Activated naive CD4-positive, alpha-beta T cell treated with anti-CD3 and anti-CD28 coated beads, Interleukin-2, amount 50 U/mL, for 72 hours (primary cell): ENCODE measurements around the gene ANKRD7. TPM values are rescaled to one million over a fixed set of nuclear protein-coding genes. Genes with fewer than 3 reads are reported as not detected.
A peak's percentile ranks its signal among the peaks of the same experiment; 100 is the strongest.

Experiments
- ATAC-seq, 2 donors: fragments of 150-1000 bp; cut with Tn5 transposase; 2 replicates each; pipeline ENCODE4 v1.10.0; 2021; ENCODE audit warnings: mild to moderate bottlenecking in 2 of 2, moderate library complexity in 2 of 2
- DNase-seq, 2 donors: peaks; one replicate each; pipeline ENCODE4 v3.0.0; 2021 to 2022; ENCODE audit warnings: low spot score in 2 of 2
- H3K27ac Mint-ChIP-seq, 2 donors: one replicate each; pipeline ENCODE4 v1.8.0; 2022; ENCODE audit warnings: mild to moderate bottlenecking in 2 of 2, mixed read lengths in 2 of 2
- H3K36me3 Mint-ChIP-seq, 2 donors: one replicate each; pipeline ENCODE4 v1.8.0; 2022; ENCODE audit warnings: mixed read lengths in 2 of 2
- H3K9me3 Mint-ChIP-seq, 2 donors: one replicate each; pipeline ENCODE4 v1.8.0; 2022; ENCODE audit warnings: mixed read lengths in 2 of 2
- total RNA-seq, 2 donors: library from RNA; stranded (reverse); gene quantifications; one replicate each; pipeline ENCODE4 v1.2.3, GENCODE V29; 2022

The ANKRD7 gene
- under 1 TPM; 0.59 to 0.70 TPM for total RNA-seq

DNA sequence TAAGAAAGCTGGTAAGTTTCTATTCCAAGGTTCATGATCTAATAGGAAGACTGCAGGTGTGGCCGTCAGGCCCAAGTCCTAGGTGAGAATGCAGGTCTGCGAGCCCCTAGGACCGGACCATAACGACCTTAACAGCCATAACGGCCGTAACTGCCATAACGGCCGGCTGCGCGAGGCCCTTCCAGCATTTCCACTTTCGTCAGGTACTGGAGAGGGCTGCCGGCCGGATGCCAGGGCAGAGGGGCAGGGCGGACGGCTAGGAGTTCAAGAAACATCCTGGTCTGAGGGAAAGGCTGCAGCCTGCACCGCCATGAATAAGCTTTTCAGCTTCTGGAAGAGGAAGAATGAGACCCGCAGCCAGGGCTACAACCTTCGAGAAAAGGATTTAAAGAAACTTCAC, at the start of gene ANKRD7:
Gene ANKRD7 (plus strand): TSS at position 184 of the 400 bp plus-strand sequence. CDS start 127 bp downstream, at position 311.
- DNase-seq (no peak), ATAC-seq (no peak)
- Mint-ChIP-seq H3K27ac (no peak within 1 kb of the TSS), H3K36me3 (no peaks in the 10 kb centered on the region), H3K9me3 (no peaks in the 10 kb centered on the region)

DNA sequence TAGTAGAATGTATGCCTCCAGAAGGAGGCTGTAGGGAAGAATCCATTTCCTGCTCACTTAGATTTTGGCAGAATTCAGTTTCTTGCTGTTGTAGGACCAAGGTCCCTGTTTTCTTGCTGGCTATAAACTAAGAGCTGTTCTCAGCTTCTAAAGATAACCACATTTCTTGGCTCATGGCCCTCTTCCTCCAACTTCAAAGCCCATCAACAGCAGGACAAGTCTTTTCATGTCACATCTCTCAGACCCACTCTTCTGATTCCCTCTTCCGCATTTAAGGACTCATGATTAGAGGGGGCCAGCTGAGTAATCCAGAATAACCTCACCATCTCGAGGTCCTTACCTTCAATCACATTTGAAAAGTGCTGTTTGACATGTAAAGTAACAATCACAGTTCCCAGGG, 48.8 kb upstream of the ANKRD7 start:
- ATAC-seq, result no peak
- Mint-ChIP-seq H3K36me3 (no peaks in the 10 kb centered on the region), H3K27ac (no peak overlapping the region), H3K9me3 (no peaks in the 10 kb centered on the region)
- no peak for DNase-seq

DNA sequence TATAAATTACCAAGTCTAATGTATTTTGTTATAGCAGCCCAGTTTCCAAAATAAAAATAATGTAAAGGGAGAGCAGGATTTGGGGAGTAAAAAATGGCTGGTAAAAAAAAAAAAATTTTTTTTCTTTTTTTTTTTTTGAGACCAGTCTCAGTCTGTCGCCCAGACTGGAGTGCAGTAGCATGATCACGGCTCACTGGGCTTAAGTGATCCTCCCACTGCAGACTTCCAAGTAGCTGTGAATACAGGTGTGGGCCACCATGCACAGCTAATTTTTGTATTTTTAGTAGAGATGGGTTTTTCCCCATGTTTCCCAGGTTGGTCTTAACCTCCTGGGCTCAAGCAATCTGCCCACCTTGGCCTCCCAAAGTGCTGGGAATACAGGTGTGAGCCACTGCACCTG, 45.3 kb upstream of the ANKRD7 start:
- Mint-ChIP-seq H3K27ac (no peak overlapping the region), H3K36me3 (peaks cover 11 to 12% of the 10 kb centered on the region in 2 donors), H3K9me3 (no peaks in the 10 kb centered on the region)
- no peak for ATAC-seq
- DNase-seq, result no peak

GRCh38 chr7:118182593-118183427, 41.7 kb upstream of the ANKRD7 start:
- H3K9me3 Mint-ChIP-seq, result no peaks in the 10 kb centered on the region
- DNase-seq (no peak), ATAC-seq (no peak)
- H3K36me3 Mint-ChIP-seq, result peaks cover 24 to 34% of the 10 kb centered on the region in 2 donors
- peak overlapping the region; percentile 97 to 100 for H3K27ac Mint-ChIP-seq

GRCh38 chr7:118183428-118183785, 41.1 kb upstream of the ANKRD7 start:
- DNase-seq, result no peak
- H3K27ac Mint-ChIP-seq, result peak overlapping the region; percentile 97 to 100
- peaks cover 28 to 34% of the 10 kb centered on the region in 2 donors for H3K36me3 Mint-ChIP-seq
- ATAC-seq, result peak; percentile 1 to 9
- no peaks in the 10 kb centered on the region for H3K9me3 Mint-ChIP-seq

DNA sequence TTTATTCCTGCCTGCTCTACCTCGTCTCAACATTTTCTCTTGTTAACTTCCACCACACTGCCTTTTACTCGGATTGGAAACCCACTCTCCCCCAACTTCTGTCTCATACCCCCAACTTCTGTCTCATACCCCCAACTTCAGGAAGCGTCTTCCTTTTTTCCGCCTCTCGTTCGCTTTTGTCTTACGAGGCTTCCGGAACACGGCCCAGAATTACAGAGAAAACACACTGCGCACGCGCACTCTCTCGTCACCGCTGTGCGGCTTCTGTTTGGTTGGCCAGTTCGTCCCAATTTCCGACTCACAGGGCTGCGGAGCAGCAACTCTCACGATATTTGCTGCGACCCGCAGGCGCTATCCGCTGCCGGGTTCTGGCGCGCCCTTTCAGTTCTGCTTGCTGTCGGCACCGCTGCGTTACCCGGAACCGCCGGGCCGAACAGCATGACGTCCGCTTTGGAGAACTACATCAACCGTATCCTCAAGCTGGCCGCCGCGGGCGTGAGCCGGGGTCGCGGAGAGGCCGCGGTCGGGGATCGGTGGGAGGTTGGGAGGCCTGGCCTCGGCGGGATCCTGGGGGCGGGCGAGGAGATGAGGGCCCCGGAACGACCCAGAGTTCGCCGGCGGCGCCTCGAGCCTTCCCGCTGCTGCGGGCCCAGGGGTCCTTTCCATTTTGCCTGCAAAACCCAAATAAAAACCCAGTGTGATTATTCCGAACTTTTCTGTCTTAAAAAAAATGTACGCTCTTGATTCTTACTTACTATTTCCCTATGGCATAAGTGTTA, 40.5 kb upstream of the ANKRD7 start, which contains the start of gene LSM8:
Gene LSM8 (plus strand): TSS at position 379 of the 779 bp plus-strand sequence. CDS start 60 bp downstream, at position 439.
- no peaks in the 10 kb centered on the region for H3K9me3 Mint-ChIP-seq
- DNase-seq (peak; percentile 90 to 98), ATAC-seq (peak; percentile 99)
- H3K36me3 Mint-ChIP-seq, result peaks cover 28 to 34% of the 10 kb centered on the region in 2 donors
- H3K27ac Mint-ChIP-seq, result peak within 1 kb of the TSS; percentile 97 to 100

- peak overlapping the region; percentile 97 to 99 for H3K27ac Mint-ChIP-seq
- no peaks in the 10 kb centered on the region for H3K9me3 Mint-ChIP-seq
- DNase-seq (no peak), ATAC-seq (no peak)
- H3K36me3 Mint-ChIP-seq, result peaks cover 28 to 34% of the 10 kb centered on the region in 2 donors
Observed at GRCh38 chr7:118184565-118184940, 40.0 kb upstream of the ANKRD7 start.

- peak overlapping the region; percentile 72 to 97 for H3K27ac Mint-ChIP-seq
- H3K9me3 Mint-ChIP-seq, result no peaks in the 10 kb centered on the region
- H3K36me3 Mint-ChIP-seq, result peaks cover 28 to 34% of the 10 kb centered on the region in 2 donors
- DNase-seq, result no peak
- no peak for ATAC-seq
Observed at GRCh38 chr7:118185163-118185860, 39.2 kb upstream of the ANKRD7 start.

GRCh38 chr7:118186501-118186900, 38.0 kb upstream of the ANKRD7 start:
- no peak for DNase-seq
- Mint-ChIP-seq H3K36me3 (peaks cover 28 to 34% of the 10 kb centered on the region in 2 donors), H3K9me3 (no peaks in the 10 kb centered on the region), H3K27ac (no peak overlapping the region)
- no peak for ATAC-seq

DNA sequence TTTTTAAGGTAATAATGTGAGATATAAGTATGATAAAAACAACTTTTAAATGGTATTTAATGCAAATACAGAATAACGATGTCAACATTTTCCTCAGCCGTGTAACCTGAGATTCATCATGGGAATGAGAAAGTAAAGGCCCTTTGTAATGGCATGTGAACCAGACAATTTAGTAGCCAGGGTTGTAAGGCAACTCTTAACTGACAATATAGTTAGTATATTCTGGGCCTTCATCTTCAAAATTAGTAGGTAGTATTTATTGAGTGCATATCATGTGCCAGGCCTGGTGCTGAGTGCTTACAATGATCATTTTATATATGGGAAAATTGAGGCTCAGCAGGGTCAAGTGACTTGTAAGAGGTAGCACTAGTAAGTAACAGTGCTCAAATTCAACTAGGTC, 29.9 kb upstream of the ANKRD7 start:
- H3K36me3 Mint-ChIP-seq, result no peaks in the 10 kb centered on the region
- no peak for ATAC-seq
- DNase-seq, result no peak
- H3K27ac Mint-ChIP-seq, result no peak overlapping the region
- H3K9me3 Mint-ChIP-seq, result no peaks in the 10 kb centered on the region

GRCh38 chr7:118195837-118196474, 28.5 kb upstream of the ANKRD7 start:
- Mint-ChIP-seq H3K9me3 (no peaks in the 10 kb centered on the region), H3K36me3 (no peaks in the 10 kb centered on the region), H3K27ac (no peak overlapping the region)
- ATAC-seq, result peak; percentile 70 to 73
- DNase-seq, result peak in 1 of 2 donors; percentile 58

DNA sequence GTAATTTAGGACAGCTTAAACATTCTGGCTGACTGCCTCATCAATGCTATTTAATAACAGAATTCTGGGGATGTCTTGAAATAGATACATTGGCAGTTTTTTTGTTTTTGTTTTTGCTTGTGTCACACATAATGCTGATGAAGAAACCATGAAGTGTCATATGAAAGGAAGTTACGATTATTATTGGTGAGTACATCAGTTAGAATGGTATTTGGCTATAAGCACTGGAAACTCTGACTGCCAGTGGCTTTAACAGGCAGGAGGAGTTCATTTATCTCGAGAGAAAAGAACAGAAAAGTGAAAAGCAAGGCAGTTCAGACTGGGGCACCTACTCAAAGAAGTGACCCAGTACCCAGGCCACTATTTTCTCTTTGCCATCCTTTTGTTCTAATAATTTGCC, 22.4 kb upstream of the ANKRD7 start:
- Mint-ChIP-seq H3K27ac (no peak overlapping the region), H3K36me3 (no peaks in the 10 kb centered on the region), H3K9me3 (no peaks in the 10 kb centered on the region)
- no peak for ATAC-seq
- no peak for DNase-seq

GRCh38 chr7:118214051-118214832, 10.3 kb upstream of the ANKRD7 start:
- Mint-ChIP-seq H3K9me3 (no peaks in the 10 kb centered on the region), H3K36me3 (peaks cover 12 to 13% of the 10 kb centered on the region in 2 donors), H3K27ac (peak overlapping the region; percentile 71 to 81)
- ATAC-seq, result peak; percentile 95
- peak; percentile 74 to 80 for DNase-seq

DNA sequence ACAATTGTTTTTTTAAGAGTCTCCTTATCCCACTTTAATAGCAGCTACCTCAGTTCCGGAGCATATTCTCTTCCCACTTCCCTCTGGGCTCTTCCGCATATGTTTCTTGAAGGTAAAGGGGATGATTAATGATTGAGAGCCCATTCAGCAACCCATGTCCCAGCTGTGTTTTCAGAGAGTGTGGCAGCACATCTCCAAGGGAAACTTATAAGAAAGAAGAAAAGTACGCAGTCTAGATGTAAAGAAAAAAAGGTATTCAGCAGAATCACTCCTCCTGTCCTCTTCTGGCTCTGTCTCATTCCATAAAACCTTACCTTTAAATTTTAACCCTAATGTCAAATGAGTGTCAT, 9.7 kb upstream of the ANKRD7 start:
- Mint-ChIP-seq H3K27ac (peak overlapping the region; percentile 71 to 81), H3K36me3 (peaks cover 12 to 13% of the 10 kb centered on the region in 2 donors), H3K9me3 (no peaks in the 10 kb centered on the region)
- ATAC-seq (peak in 1 of 2 donors; percentile 12), DNase-seq (no peak)

GRCh38 chr7:118217210-118217619, 7.3 kb upstream of the ANKRD7 start:
- DNase-seq, result no peak
- Mint-ChIP-seq H3K27ac (no peak overlapping the region), H3K9me3 (no peaks in the 10 kb centered on the region), H3K36me3 (peaks cover 12 to 13% of the 10 kb centered on the region in 2 donors)
- no peak for ATAC-seq
